KMS-11 (cell line): ENCODE results near the gene CNPY1.

ENCODE experiments used
- H2AFZ ChIP-seq: fragments of 200-600 bp; sonication (generic); 2 replicates; pipeline ENCODE4 v1.6.1; 2016; ENCODE audit warnings: antibody characterized with exemption, mixed run types, low read depth
- H3K27ac ChIP-seq: fragments of 200-600 bp; sonication (generic); 2 replicates; pipeline ENCODE4 v1.6.1; 2016; ENCODE audit warnings: mild to moderate bottlenecking, mixed run types
- H3K27me3 ChIP-seq: fragments of 200-600 bp; sonication (generic); 2 replicates; pipeline ENCODE4 v1.6.1; 2017; ENCODE audit warnings: mild to moderate bottlenecking, low read depth, mixed run types, moderate library complexity; ENCODE audit not compliant: insufficient read depth
- H3K36me3 ChIP-seq: fragments of 200-600 bp; sonication (generic); 2 replicates; pipeline ENCODE4 v1.6.1; 2017; ENCODE audit warnings: mild to moderate bottlenecking, mixed run types; ENCODE audit not compliant: insufficient read depth
- H3K4me1 ChIP-seq: fragments of 200-600 bp; sonication (generic); 2 replicates; pipeline ENCODE4 v1.6.1; 2016; ENCODE audit warnings: mild to moderate bottlenecking, low read depth, mixed run types; ENCODE audit not compliant: poor library complexity, severe bottlenecking
- H3K4me2 ChIP-seq: fragments of 200-600 bp; sonication (generic); 2 replicates; pipeline ENCODE4 v1.7.0; 2016; ENCODE audit warnings: mild to moderate bottlenecking, mixed run types
- H3K4me3 ChIP-seq: fragments of 200-600 bp; sonication (generic); IDR thresholded peaks from 2 replicates; pipeline ENCODE4 v1.6.1; 2017; ENCODE audit warnings: low read depth, low read length, mixed read lengths; ENCODE audit not compliant: insufficient read depth
- H3K79me2 ChIP-seq: fragments of 200-600 bp; sonication (generic); 2 replicates; pipeline ENCODE4 v1.6.1; 2016; ENCODE audit warnings: low read depth, mixed run types; ENCODE audit not compliant: insufficient read depth
- H3K9ac ChIP-seq: fragments of 200-600 bp; sonication (generic); 2 replicates; pipeline ENCODE4 v1.6.1; 2016; ENCODE audit warnings: mild to moderate bottlenecking, mixed run types
- H4K20me1 ChIP-seq: fragments of 200-600 bp; sonication (generic); 2 replicates; pipeline ENCODE4 v1.6.1; 2016; ENCODE audit warnings: mild to moderate bottlenecking, mixed run types; ENCODE audit not compliant: insufficient read depth
- TF ChIP-seq, protein P1 (sequence below): fragments of 200-600 bp; sonication (generic); conservative IDR thresholded peaks from 2 replicates; pipeline ENCODE4 v1.6.1; 2017; ENCODE audit warnings: low read depth, mild to moderate bottlenecking, antibody characterized with exemption, low read length, moderate library complexity, mixed read lengths

The CNPY1 gene

DNA sequence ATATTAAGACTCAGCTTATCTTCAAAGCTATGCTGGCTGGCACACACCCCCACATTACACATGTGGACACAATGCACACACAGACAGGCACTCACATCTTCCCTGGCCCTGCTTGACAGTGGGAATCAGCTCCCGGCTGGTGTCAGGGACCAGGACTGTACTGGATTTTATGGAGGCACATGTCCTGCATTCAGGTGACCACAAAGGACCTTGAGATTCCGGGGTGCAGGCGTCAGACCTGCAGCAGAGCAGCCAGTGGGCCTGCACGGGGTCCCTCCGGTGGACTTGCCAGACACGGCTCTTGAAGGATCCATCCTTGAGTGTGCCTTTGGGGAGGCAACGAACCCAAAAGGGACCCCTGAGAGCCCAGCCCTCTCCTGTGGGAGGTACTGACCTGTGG is 1.9 kb downstream of the CNPY1 start:
- Histone ChIP-seq H3K4me2 (no peak overlapping the region), H3K79me2 (no peaks in the 10 kb centered on the region), H3K27ac (no peak overlapping the region), H3K36me3 (no peaks in the 10 kb centered on the region), H3K4me1 (no peaks in the 10 kb centered on the region), H3K4me3 (no peak overlapping the region), H4K20me1 (no peaks in the 10 kb centered on the region), H3K27me3 (peaks cover 61% of the 10 kb centered on the region), H2AFZ (no peak overlapping the region), H3K9ac (no peak overlapping the region)
- TF ChIP-seq, protein P1, sequence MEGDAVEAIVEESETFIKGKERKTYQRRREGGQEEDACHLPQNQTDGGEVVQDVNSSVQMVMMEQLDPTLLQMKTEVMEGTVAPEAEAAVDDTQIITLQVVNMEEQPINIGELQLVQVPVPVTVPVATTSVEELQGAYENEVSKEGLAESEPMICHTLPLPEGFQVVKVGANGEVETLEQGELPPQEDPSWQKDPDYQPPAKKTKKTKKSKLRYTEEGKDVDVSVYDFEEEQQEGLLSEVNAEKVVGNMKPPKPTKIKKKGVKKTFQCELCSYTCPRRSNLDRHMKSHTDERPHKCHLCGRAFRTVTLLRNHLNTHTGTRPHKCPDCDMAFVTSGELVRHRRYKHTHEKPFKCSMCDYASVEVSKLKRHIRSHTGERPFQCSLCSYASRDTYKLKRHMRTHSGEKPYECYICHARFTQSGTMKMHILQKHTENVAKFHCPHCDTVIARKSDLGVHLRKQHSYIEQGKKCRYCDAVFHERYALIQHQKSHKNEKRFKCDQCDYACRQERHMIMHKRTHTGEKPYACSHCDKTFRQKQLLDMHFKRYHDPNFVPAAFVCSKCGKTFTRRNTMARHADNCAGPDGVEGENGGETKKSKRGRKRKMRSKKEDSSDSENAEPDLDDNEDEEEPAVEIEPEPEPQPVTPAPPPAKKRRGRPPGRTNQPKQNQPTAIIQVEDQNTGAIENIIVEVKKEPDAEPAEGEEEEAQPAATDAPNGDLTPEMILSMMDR, result no peak

DNA sequence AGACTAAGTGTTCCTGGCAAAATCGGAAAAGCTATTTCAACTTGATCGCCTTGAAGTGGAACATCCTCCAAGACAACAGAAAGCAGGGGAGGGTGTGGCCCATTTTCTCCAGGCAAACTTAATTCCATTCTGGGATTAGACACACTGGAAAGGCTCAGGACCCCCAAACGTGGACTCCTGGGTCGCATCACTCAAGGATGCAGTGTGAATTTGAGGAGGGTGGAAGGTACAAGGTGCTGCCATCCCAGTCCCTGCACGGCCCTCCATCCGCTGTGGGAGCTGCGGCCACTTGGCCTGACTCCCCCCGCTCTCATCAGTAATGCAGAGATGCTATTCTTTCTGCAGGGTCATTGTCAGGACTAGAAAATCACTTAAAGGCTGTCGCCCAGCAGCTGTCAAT is 2.4 kb downstream of the CNPY1 start:
- Histone ChIP-seq H3K4me3 (no peak overlapping the region), H3K27me3 (peaks cover 60% of the 10 kb centered on the region), H3K4me2 (no peak overlapping the region), H3K9ac (no peak overlapping the region), H3K79me2 (no peaks in the 10 kb centered on the region), H4K20me1 (no peaks in the 10 kb centered on the region), H3K4me1 (no peaks in the 10 kb centered on the region), H3K36me3 (no peaks in the 10 kb centered on the region), H2AFZ (no peak overlapping the region), H3K27ac (no peak overlapping the region)
- TF ChIP-seq, protein P1, result no peak

DNA sequence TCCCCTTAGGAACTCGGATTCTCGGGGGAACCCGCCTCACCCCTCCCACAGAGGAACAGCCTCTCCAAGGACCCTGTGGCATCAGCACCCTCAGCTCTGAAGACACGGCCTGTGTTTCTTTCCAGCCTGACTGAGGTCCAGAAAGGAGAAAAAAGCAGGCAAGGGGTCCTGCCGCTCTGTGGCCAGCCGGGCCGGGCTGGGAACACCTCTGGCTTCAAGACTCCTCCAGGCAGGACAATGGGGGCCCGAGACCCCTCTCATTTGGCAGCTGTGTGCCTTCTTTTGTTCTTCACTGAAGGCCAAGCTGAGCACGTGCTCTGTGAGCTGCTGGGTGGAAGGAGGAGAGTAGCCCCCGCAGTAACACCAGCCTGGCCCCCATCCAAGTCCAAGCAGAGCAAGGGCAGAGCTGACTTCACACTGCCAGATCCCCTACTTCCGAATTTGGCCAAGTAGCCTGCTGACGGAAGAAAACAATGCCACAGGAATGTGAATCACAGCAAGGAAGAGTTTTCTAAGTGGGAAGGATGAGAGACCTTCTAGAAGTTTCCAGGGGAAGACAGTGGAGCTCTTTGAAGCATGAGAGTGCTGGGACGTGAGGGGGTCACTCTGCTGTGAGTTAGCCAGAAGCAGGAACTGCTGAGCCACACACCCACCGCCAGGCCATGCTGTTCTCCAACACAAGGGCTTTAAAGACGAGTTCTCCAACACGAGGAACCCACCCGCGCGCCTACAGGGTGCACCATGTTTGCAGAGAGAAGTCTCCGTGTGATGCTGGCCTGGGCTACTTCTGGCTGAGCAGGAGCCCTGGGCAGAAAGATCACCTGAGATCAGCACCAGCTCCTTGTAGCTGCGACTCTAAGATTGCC is 3.1 kb downstream of the CNPY1 start:
- Histone ChIP-seq H2AFZ (no peak overlapping the region), H3K27me3 (peaks cover 59% of the 10 kb centered on the region), H3K4me1 (no peaks in the 10 kb centered on the region), H3K79me2 (no peaks in the 10 kb centered on the region), H3K4me3 (no peak overlapping the region), H3K36me3 (no peaks in the 10 kb centered on the region), H4K20me1 (no peaks in the 10 kb centered on the region), H3K27ac (no peak overlapping the region), H3K9ac (no peak overlapping the region), H3K4me2 (no peak overlapping the region)
- TF ChIP-seq, protein P1, result no peak

DNA sequence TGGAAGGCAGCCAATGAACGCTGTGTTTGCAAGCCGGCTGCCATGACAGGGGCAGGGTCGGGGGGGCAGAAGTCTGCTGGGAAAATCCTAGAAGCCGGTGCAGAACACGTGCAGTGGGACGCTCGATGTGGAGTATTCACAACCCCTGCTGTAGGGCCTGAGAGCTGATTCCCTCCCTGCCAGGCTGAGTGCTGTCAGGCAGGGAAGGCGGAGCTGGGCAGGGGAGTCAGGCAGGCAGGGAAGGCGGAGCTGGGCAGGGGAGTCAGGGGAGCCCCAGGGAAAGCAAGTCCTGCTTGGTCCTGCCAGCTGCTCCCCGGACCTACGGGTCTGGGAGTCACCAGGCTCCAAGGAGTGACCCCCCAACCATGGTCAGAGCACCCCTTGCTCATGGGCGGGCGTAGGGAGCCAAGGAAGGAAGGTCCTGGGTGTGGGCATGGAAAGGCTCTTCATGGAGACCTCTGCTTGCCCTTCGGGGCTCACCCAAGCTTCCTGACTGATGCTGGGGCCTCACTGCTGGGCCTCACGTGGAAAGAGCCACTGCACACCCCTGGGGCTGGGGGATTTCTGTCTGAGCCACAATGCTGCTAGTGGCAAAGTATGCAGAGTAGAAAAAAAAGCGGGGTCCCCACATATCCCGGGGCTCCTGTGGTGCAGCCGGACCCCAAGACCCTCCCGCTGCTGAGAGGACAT is 4.2 kb downstream of the CNPY1 start:
- Histone ChIP-seq H3K4me2 (no peak overlapping the region), H3K9ac (no peak overlapping the region), H4K20me1 (no peaks in the 10 kb centered on the region), H3K79me2 (no peaks in the 10 kb centered on the region), H2AFZ (no peak overlapping the region), H3K27ac (no peak overlapping the region), H3K4me3 (no peak overlapping the region), H3K36me3 (no peaks in the 10 kb centered on the region), H3K27me3 (peaks cover 70% of the 10 kb centered on the region), H3K4me1 (no peaks in the 10 kb centered on the region)
- TF ChIP-seq, protein P1, result no peak
